Suprapubic skin (tissue), 4 donors: ENCODE data around the gene FAM163B. TPM values are rescaled to one million over a fixed set of nuclear protein-coding genes. Genes with fewer than 3 reads are reported as not detected.

ENCODE experiments used
- DNase-seq, 2 donors: peaks; one replicate each; pipeline ENCODE4 v3.0.0-alpha.2; 2019; ENCODE audit warnings: low spot score in 2 of 2
- H3K27ac ChIP-seq: fragments of 200-600 bp; sonication (generic); one replicate; pipeline ENCODE4 v1.5.1; 2019
- H3K27me3 ChIP-seq: fragments of 200-600 bp; sonication (generic); one replicate; pipeline ENCODE4 v1.5.1; 2019
- H3K36me3 ChIP-seq: fragments of 200-600 bp; sonication (generic); one replicate; pipeline ENCODE4 v1.5.1; 2019
- H3K4me1 ChIP-seq: fragments of 200-600 bp; sonication (generic); one replicate; pipeline ENCODE4 v1.5.1; 2019
- H3K4me3 ChIP-seq: fragments of 200-600 bp; sonication (generic); one replicate; pipeline ENCODE4 v1.5.1; 2019; ENCODE audit warnings: mild to moderate bottlenecking
- H3K9me3 ChIP-seq: fragments of 200-600 bp; sonication (generic); one replicate; pipeline ENCODE4 v1.5.1; 2019
- EP300 ChIP-seq: sonication (generic); formaldehyde crosslinking; IDR thresholded peaks from one replicate; pipeline ENCODE4 v1.6.1; 2017; ENCODE audit warnings: antibody characterized with exemption
- POLR2A ChIP-seq, 2 donors: fragments of 450-650 bp; IDR thresholded peaks; one replicate each; pipeline ENCODE4 v1.6.1; 2017; ENCODE audit warnings: antibody characterized with exemption in 2 of 2, mild to moderate bottlenecking in 2 of 2, moderate library complexity in 2 of 2
- POLR2AphosphoS5 ChIP-seq, 3 donors: sonication (generic); formaldehyde crosslinking; IDR thresholded peaks; one replicate each; pipeline ENCODE4 v1.6.1; 2017; ENCODE audit warnings: antibody characterized with exemption in 3 of 3
- WGBS: methylation state at CpG from one replicate; pipeline ENCODE4 v1.1.5; 2018; 5-methylcytosine and 5-hydroxymethylcytosine counted together
- total RNA-seq, 4 donors: library from RNA; depleted of rRNA; stranded (reverse); fragments of >200 nt; gene quantifications; one replicate each; pipeline ENCODE4 v1.1.0, GENCODE V29; 2016
- TF ChIP-seq, protein P1 (sequence below), 2 donors: fragments of 200-600 bp in 1 of 2; fragments of 450-650 bp in 1 of 2; sonication (generic) in 1 of 2; IDR thresholded peaks; one replicate each; pipeline ENCODE4 v1.5.1; 2016 to 2019; ENCODE audit warnings: antibody characterized with exemption in 2 of 2, mild to moderate bottlenecking in 1 of 2, moderate library complexity in 1 of 2

Gene FAM163B
- total RNA-seq, 4 donors from 2014 or later: not detected

DNA sequence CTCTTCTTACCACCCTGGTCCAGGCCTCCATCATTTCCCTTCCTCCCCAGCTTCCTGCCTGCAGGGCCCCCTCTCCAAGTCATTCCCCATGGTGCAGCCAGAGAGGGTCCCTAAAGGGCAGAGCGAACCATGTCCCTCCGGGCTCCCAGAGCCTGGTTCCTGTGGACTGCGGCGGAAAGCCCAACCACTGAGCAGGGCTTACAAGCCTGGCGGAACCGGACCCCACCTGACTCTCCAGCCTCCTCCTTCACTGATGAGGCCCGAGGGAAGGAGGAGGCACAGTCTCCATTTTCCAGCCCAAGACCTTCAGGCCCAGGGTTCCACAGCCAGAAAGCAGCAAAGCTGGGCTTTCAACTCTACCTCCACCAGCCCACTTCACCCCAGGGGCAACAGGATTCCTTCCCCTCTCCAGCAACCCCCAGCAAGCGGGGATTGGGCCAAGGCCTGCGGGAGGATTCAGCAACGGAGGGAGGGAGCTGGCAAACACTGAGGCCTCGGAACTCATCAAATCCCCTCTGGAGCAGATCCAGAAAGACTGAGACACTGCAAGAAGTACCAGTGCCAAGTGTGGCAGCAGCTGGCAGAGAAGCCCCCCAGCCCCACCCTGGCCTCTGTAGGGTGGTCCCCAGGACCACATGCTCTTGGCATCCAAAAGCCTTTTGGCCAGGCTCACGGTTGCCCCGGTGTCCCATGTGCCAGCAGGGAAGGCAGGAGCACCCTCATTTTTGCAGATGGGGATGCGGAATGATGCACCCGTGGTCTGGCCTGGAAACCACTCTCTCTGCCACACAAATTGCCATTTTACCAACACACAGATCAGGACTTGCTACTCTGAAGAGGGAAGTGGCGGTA, 3.1 kb downstream of the FAM163B start:
- WGBS: 43% methylated on average over 12 of the region's 16 CpGs
- no peak for DNase-seq

DNA sequence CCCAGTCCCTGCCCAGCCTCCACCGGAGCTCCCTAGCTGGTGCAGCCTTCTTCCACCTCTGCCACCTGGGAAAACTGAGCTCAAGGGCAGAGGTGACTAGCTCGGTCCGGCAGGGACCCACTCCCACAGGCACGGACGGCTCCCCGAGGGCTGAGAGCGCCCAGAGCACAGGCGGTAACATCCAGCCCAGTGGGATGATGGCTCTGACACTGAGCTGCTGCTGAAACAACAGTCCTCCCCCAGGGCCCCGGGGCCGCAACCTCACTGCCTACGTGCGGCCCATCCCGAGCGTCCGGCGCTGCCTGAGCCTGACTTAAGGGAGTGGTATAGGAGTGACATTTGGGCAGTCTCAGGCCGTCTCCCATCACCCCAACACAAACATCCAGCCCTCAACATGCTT, 3.7 kb downstream of the FAM163B start:
- DNase-seq: no peak
- 80% methylated on average over 15 of the region's 17 CpGs for WGBS
- H3K4me3 ChIP-seq: no peak overlapping the region
- no peaks in the 10 kb centered on the region for H3K9me3 ChIP-seq
- no peaks in the 10 kb centered on the region for H3K36me3 ChIP-seq
- TF ChIP-seq POLR2A (IDR thresholded peaks at IDR 0.05) (no peak), POLR2AphosphoS5 (IDR thresholded peaks at IDR 0.05) (no peak), EP300 (no peak)
- TF ChIP-seq, protein P1, sequence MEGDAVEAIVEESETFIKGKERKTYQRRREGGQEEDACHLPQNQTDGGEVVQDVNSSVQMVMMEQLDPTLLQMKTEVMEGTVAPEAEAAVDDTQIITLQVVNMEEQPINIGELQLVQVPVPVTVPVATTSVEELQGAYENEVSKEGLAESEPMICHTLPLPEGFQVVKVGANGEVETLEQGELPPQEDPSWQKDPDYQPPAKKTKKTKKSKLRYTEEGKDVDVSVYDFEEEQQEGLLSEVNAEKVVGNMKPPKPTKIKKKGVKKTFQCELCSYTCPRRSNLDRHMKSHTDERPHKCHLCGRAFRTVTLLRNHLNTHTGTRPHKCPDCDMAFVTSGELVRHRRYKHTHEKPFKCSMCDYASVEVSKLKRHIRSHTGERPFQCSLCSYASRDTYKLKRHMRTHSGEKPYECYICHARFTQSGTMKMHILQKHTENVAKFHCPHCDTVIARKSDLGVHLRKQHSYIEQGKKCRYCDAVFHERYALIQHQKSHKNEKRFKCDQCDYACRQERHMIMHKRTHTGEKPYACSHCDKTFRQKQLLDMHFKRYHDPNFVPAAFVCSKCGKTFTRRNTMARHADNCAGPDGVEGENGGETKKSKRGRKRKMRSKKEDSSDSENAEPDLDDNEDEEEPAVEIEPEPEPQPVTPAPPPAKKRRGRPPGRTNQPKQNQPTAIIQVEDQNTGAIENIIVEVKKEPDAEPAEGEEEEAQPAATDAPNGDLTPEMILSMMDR (IDR thresholded peaks at IDR 0.05): no peak
- peaks cover 93% of the 10 kb centered on the region for H3K27me3 ChIP-seq
- no peak overlapping the region for H3K27ac ChIP-seq
- H3K4me1 ChIP-seq: peaks cover 7% of the 10 kb centered on the region

More for the DNA sequence above, 3.1 kb downstream of the FAM163B start:
- H3K9me3 ChIP-seq: no peaks in the 10 kb centered on the region
- H3K27me3 ChIP-seq: peaks cover 96% of the 10 kb centered on the region
- TF ChIP-seq, protein P1 (IDR thresholded peaks at IDR 0.05): no peak
- TF ChIP-seq POLR2AphosphoS5 (IDR thresholded peaks at IDR 0.05) (no peak), EP300 (no peak), POLR2A (IDR thresholded peaks at IDR 0.05) (no peak)
- H3K4me3 ChIP-seq: no peak overlapping the region
- peaks cover 7% of the 10 kb centered on the region for H3K4me1 ChIP-seq
- no peak overlapping the region for H3K27ac ChIP-seq
- H3K36me3 ChIP-seq: no peaks in the 10 kb centered on the region

DNA sequence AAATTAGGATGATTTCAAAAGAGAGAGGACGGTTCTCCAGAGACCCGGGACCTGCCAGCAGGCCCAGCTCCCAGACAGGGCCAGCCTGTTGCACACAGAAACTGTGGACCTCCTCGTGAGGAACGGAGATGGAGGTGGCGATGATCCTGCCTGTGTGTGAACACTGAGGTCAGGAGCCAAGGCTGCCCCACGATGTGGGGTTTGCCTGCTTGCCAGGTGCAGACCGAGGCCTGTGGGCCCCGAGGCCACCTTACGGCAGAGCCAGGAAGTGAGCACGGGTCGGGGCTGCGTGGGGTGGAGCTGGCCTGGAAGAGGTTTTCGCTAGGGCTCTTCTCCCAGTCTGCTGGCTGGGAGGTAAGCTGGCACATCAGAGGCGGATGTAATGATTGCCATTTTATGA, 4.3 kb downstream of the FAM163B start:
- WGBS: 37% methylated on average over 14 of the region's 14 CpGs
- peaks cover 7% of the 10 kb centered on the region for H3K4me1 ChIP-seq
- H3K4me3 ChIP-seq: no peak overlapping the region
- peaks cover 87% of the 10 kb centered on the region for H3K27me3 ChIP-seq
- TF ChIP-seq POLR2A (IDR thresholded peaks at IDR 0.05): no peak
- TF ChIP-seq, protein P1 (IDR thresholded peaks at IDR 0.05): no peak
- TF ChIP-seq POLR2AphosphoS5 (IDR thresholded peaks at IDR 0.05): no peak
- no peak for TF ChIP-seq EP300
- H3K9me3 ChIP-seq: no peaks in the 10 kb centered on the region
- H3K36me3 ChIP-seq: no peaks in the 10 kb centered on the region
- DNase-seq: no peak
- H3K27ac ChIP-seq: no peak overlapping the region

DNA sequence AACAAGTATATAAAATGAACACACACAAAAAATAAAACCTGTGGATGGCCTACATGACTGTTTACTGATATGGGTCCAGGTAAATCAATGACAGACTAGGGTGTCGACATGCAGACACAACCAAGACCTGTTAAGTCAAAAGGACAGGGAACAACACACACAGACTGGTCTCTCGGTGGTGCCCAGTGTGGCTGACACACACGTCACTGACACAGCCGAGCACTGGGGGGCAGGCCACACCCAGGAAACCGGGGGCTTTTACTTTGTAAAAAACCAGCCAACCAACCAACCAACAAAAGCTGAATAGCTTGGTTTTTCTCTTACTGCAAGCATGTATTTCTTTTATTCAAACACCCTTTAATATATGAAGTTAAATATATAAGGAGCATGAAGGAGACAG, 5.0 kb downstream of the FAM163B start:
- H3K4me3 ChIP-seq: no peak overlapping the region
- TF ChIP-seq, protein P1 (IDR thresholded peaks at IDR 0.05): no peak
- TF ChIP-seq POLR2A (IDR thresholded peaks at IDR 0.05) (no peak), POLR2AphosphoS5 (IDR thresholded peaks at IDR 0.05) (no peak)
- peaks cover 81% of the 10 kb centered on the region for H3K27me3 ChIP-seq
- no peaks in the 10 kb centered on the region for H3K9me3 ChIP-seq
- no peak overlapping the region for H3K27ac ChIP-seq
- H3K4me1 ChIP-seq: peaks cover 3% of the 10 kb centered on the region
- DNase-seq: no peak
- 32% methylated on average over 5 of the region's 5 CpGs for WGBS
- no peaks in the 10 kb centered on the region for H3K36me3 ChIP-seq

DNA sequence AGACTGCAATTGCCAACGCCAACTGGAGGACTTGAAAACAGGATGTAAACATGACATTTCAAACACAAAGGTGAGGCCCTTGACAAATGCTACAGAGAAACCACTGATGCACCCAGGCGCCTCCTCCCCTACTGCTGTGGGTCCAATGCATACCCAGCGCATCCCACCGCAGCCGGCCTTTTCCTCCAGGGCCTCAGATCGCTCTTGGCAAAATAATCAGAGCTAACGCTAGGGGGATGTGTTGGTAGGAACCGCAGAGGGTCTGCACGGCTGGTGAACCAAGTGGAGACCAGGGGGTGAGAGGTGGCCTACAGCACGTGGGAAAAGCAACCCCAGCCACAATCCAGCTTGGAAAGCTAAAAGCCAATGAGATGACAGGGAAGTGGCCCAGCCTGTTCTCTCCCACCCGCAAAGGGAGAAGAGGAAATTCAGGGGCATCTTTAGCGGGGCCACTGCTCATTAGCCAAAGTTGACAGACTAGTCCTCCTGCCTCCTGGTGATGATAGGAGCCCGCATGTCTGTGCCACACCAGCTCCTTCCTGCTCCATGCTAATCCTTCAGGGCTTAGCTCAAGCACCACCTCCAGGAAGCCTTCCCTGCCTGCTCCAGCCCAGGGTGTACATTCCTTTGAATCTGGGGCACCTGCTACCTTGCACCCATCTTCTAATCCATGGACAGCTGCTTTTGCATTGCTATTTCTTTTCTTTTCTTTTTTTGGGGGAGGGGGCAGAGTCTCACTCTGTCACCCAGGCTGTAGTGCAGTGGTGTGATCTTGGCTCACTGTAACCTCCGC, 5.9 kb downstream of the FAM163B start:
- 49% methylated on average over 14 of the region's 14 CpGs for WGBS
- Histone ChIP-seq H3K9me3 (no peaks in the 10 kb centered on the region), H3K4me1 (no peaks in the 10 kb centered on the region), H3K27ac (no peak overlapping the region), H3K36me3 (no peaks in the 10 kb centered on the region), H3K4me3 (no peak overlapping the region), H3K27me3 (peaks cover 72% of the 10 kb centered on the region)
- DNase-seq: no peak
- TF ChIP-seq EP300 (no peak), POLR2AphosphoS5 (IDR thresholded peaks at IDR 0.05) (no peak), POLR2A (IDR thresholded peaks at IDR 0.05) (no peak)
- TF ChIP-seq, protein P1 (IDR thresholded peaks at IDR 0.05): no peak
